ENCODE data around the gene OSBPL6. TPM values are rescaled to one million over a fixed set of nuclear protein-coding genes. Genes with fewer than 3 reads are reported as not detected.
"Not testable (repeated sequence)": the region's sequence is repeated elsewhere in the genome, so short reads cannot be mapped to it uniquely, and the experiment has no call there.

The OSBPL6 gene
- total RNA-seq, 1 donor from 2014 or later, result 14.0 TPM

DNA sequence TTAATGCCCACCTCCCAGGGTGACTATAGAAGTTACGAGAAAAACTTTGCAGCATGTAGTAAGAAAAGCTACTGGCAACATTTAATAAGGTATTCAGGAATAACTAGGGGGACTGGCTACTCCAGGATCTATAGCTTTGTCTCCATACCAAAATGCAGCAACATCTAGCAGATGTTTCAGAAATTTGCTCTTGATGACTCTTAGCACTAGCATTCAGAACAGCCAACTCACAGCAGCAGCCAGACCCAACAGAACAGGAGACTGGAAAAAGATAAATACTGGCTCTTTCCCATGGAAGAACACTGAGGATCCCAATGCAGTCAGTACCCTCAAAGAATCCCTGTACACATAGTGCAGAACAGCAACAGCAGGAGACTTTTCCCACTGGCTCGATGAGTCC, 151.6 kb downstream of the OSBPL6 start:
- no peaks in the 10 kb centered on the region for H3K9me3 ChIP-seq (ENCODE audit: low read depth)
- no peaks in the 10 kb centered on the region for H3K79me2 ChIP-seq (ENCODE audit: low read depth)
- Mint-ChIP-seq H3K4me1 (peaks cover 8% of the 10 kb centered on the region), H3K27ac (no peak overlapping the region), H3K27me3 (ENCODE audit: insufficient read depth, low read depth) (peaks cover 3% of the 10 kb centered on the region), H3K4me3 (no peak overlapping the region), H3K9me3 (no peaks in the 10 kb centered on the region), H3K36me3 (no peaks in the 10 kb centered on the region)
- no peaks in the 10 kb centered on the region for H3F3A ChIP-seq (ENCODE audit: low read depth)
- no peak overlapping the region for H3K4me2 ChIP-seq
- no peak overlapping the region for H2AFZ ChIP-seq (replicated peaks)
- no peak overlapping the region for H3K9ac ChIP-seq
- no peak for TF ChIP-seq CTCF (IDR thresholded peaks at IDR 0.05)
- TF ChIP-seq EZH2phosphoT487 (IDR thresholded peaks at IDR 0.05), result no peak
- H3K27ac ChIP-seq, result no peak overlapping the region
- H3K4me3 ChIP-seq, result no peak overlapping the region
- no peaks in the 10 kb centered on the region for H3K36me3 ChIP-seq
- DNase-seq (ENCODE audit: low spot score), result no peak
- no peaks in the 10 kb centered on the region for H3K4me1 ChIP-seq
- no peaks in the 10 kb centered on the region for H4K20me1 ChIP-seq (ENCODE audit: low read depth)
- H3K27me3 ChIP-seq, result no peaks in the 10 kb centered on the region

- H3K4me3 ChIP-seq, result no peak overlapping the region
- no peak overlapping the region for H2AFZ ChIP-seq (replicated peaks)
- no peaks in the 10 kb centered on the region for H3K4me1 ChIP-seq
- H3K27me3 ChIP-seq, result no peaks in the 10 kb centered on the region
- peaks cover 10% of the 10 kb centered on the region for H3K9me3 Mint-ChIP-seq
- peaks cover 4% of the 10 kb centered on the region for H3K36me3 Mint-ChIP-seq
- no peaks in the 10 kb centered on the region for H3F3A ChIP-seq (ENCODE audit: low read depth)
- no peaks in the 10 kb centered on the region for H3K79me2 ChIP-seq (ENCODE audit: low read depth)
- no peaks in the 10 kb centered on the region for H3K9me3 ChIP-seq (ENCODE audit: low read depth)
- H4K20me1 ChIP-seq (ENCODE audit: low read depth), result no peaks in the 10 kb centered on the region
- peaks cover 2% of the 10 kb centered on the region for H3K27me3 Mint-ChIP-seq (ENCODE audit: insufficient read depth, low read depth)
- H3K9ac ChIP-seq, result no peak overlapping the region
- no peak overlapping the region for H3K27ac ChIP-seq
- no peak overlapping the region for H3K4me2 ChIP-seq
- peaks cover 8% of the 10 kb centered on the region for H3K4me1 Mint-ChIP-seq
- no peaks in the 10 kb centered on the region for H3K36me3 ChIP-seq
- no peak overlapping the region for H3K4me3 Mint-ChIP-seq
- TF ChIP-seq EZH2 (IDR thresholded peaks at IDR 0.05) (no peak), CTCF (IDR thresholded peaks at IDR 0.05) (no peak), EZH2phosphoT487 (IDR thresholded peaks at IDR 0.05) (no peak)
- DNase-seq (ENCODE audit: low spot score), result no peak
- H3K27ac Mint-ChIP-seq, result no peak overlapping the region
These were observed 155.7 kb downstream of the OSBPL6 start for GRCh38 chr2:178350051-178350450.

GRCh38 chr2:178357704-178358103, 163.4 kb downstream of the OSBPL6 start:
- not testable (repeated sequence) for H3K9ac ChIP-seq; H3K4me1 ChIP-seq; H4K20me1 ChIP-seq (ENCODE audit: low read depth); H3K27ac ChIP-seq; H3K4me2 ChIP-seq; H2AFZ ChIP-seq (replicated peaks); H3K27ac Mint-ChIP-seq; H3K79me2 ChIP-seq (ENCODE audit: low read depth); H3K4me1 Mint-ChIP-seq; H3K4me3 ChIP-seq; H3K27me3 ChIP-seq; DNase-seq (ENCODE audit: low spot score); H3K4me3 Mint-ChIP-seq; H3K36me3 Mint-ChIP-seq; H3K27me3 Mint-ChIP-seq (ENCODE audit: insufficient read depth, low read depth); H3K36me3 ChIP-seq; H3F3A ChIP-seq (ENCODE audit: low read depth); H3K9me3 ChIP-seq (ENCODE audit: low read depth)
- peaks cover 28% of the 10 kb centered on the region for H3K9me3 Mint-ChIP-seq

- no peak overlapping the region for H3K27ac ChIP-seq
These were observed 165.0 kb downstream of the OSBPL6 start for GRCh38 chr2:178359192-178359912.

More at GRCh38 chr2:178359192-178359912, 165.0 kb downstream of the OSBPL6 start:
- H3K27me3 ChIP-seq, result no peaks in the 10 kb centered on the region
- H3K27ac Mint-ChIP-seq, result no peak overlapping the region
- no peaks in the 10 kb centered on the region for H3K36me3 Mint-ChIP-seq
- H3K4me2 ChIP-seq, result no peak overlapping the region
- no peaks in the 10 kb centered on the region for H3K79me2 ChIP-seq (ENCODE audit: low read depth)
- no peak overlapping the region for H2AFZ ChIP-seq (replicated peaks)
- no peaks in the 10 kb centered on the region for H3K4me1 Mint-ChIP-seq
- H3K27me3 Mint-ChIP-seq (ENCODE audit: insufficient read depth, low read depth), result peaks cover 4% of the 10 kb centered on the region
- H3K4me1 ChIP-seq, result no peaks in the 10 kb centered on the region
- TF ChIP-seq EZH2phosphoT487 (IDR thresholded peaks at IDR 0.05) (no peak), CTCF (IDR thresholded peaks at IDR 0.05) (no peak), EZH2 (IDR thresholded peaks at IDR 0.05) (no peak)
- no peak overlapping the region for H3K4me3 ChIP-seq
- peaks cover 6% of the 10 kb centered on the region for H3K9me3 ChIP-seq (ENCODE audit: low read depth)
- H3K9me3 Mint-ChIP-seq, result peaks cover 22% of the 10 kb centered on the region
- no peaks in the 10 kb centered on the region for H3K36me3 ChIP-seq
- H3K4me3 Mint-ChIP-seq, result no peak overlapping the region
- H4K20me1 ChIP-seq (ENCODE audit: low read depth), result no peaks in the 10 kb centered on the region
- H3K9ac ChIP-seq, result no peak overlapping the region
- H3F3A ChIP-seq (ENCODE audit: low read depth), result no peaks in the 10 kb centered on the region
- no peak for DNase-seq (ENCODE audit: low spot score)

All from neural progenitor cell (in vitro differentiated cells).